HG03039 (cell line): Measurements from ENCODE around the gene PDE3A.

Experiments used
- ATAC-seq: cut with Tn5 transposase; IDR thresholded peaks from one replicate; pipeline ENCODE4 v1.9.1; 2021; ENCODE audit warnings: mild to moderate bottlenecking, moderate library complexity; ENCODE audit not compliant: unreplicated experiment

The PDE3A gene

GRCh38 chr12:20657496-20657895, 289.2 kb downstream of the PDE3A start:
- ATAC-seq, result no peak

- ATAC-seq, result no peak
Measured at GRCh38 chr12:20681334-20681733, 313.0 kb downstream of the PDE3A start.

DNA sequence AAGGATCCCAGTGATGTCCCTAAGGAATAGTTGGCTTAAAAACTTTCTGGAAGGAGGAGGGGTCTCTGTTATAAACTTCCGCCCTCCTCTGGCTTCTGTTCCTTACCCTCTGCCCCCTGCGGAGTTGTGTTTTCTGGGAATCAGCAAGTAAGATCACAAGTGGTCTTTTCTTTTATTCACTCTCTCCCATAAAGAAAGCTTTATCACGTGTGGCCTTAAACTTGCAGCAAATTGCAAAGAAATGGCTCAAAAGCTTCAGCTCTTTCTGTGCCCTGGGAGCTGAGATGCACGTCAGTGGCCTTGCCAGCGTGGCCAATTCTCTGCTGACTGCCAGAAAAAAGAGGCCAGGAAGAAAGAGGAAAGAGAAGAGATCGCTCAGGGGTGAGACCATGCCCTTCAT, 326.9 kb downstream of the PDE3A start, which contains the start of gene SLCO1C1:
TSS of gene SLCO1C1 (plus strand) at position 101 of the 400 bp plus-strand sequence. CDS start 4,245 bp downstream, outside the sequence.
- no peak for ATAC-seq

- ATAC-seq, result no peak
Measured at GRCh38 chr12:20696181-20696905, 328.0 kb downstream of the PDE3A start.

GRCh38 chr12:20701106-20701505, 332.8 kb downstream of the PDE3A start:
- ATAC-seq, result no peak

DNA sequence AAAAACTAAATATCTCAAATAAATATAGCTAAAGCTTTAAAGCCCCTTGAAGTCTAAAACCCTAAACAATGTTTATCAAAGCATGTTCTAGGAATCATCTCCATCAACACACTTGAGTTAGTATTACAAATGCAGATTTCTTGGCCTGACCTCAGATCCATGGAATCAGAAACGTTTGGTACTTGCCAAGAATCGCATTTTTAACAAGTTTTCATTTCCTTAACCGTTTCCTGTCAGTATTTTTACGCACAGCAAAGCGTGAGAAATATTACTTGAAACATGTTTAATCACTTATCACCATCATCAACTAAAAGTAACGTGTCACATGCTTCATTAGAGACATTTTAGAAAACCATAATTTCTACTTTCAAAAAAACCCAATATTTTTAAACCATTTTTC, 336.5 kb downstream of the PDE3A start:
- ATAC-seq, result no peak

GRCh38 chr12:20711846-20712245, 343.5 kb downstream of the PDE3A start:
- no peak for ATAC-seq

DNA sequence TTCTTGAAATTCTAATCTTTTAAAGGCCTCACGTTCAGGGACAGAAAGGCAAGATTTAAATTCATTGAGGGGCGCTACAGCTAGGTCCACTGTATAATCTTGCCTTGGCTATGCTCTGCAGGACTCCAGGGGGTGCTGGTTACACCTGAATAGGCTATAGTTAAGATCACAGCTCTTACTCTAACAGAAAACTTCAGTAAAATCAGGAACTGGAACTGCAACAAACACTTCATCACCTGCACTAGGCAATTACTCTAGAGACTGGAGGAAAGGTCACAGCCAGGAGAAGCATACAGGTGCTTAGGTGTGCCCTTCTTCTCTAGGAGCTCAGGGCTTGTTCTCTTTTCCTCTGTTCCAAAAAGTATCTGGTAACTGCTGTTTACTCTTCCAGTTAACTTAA, 347.7 kb downstream of the PDE3A start:
- no peak for ATAC-seq

- ATAC-seq, result no peak
Measured at GRCh38 chr12:20716985-20717384, 348.6 kb downstream of the PDE3A start.

DNA sequence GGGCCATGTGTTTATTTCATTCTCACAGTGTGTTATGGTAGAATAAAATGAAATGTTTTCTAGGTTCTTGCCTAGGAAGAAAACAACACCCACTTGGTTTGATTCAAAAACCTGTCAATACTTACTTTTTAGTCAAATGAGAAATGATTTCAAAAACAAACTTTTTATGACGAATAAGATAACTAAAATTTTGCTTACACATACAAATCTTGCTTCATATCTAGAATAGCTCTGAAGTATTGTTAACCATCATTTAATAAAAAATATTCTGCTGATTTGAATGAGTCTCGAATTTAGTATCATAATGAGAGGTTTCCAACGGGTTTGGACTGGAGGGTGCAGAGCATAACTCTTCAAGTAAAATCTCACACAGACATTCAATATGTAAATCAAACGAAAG, 350.0 kb downstream of the PDE3A start:
- ATAC-seq, result no peak

- no peak for ATAC-seq
Measured at GRCh38 chr12:20722142-20722541, 353.8 kb downstream of the PDE3A start.

GRCh38 chr12:20731274-20731673, 362.9 kb downstream of the PDE3A start:
- no peak for ATAC-seq
